NCI-H2196 treated with DMSO at 0.1 percent for 48 hours (cell line): Measurements from ENCODE around the gene FGGY.
"Not testable (repeated sequence)": the region's sequence is repeated elsewhere in the genome, so short reads cannot be mapped to it uniquely, and the experiment has no call there.

Source experiments
- DNase-seq: peaks from one replicate; lab custom pipeline; 2025; ENCODE audit not compliant: unreplicated experiment; lab: John Stamatoyannopoulos, UW

Gene FGGY

DNA sequence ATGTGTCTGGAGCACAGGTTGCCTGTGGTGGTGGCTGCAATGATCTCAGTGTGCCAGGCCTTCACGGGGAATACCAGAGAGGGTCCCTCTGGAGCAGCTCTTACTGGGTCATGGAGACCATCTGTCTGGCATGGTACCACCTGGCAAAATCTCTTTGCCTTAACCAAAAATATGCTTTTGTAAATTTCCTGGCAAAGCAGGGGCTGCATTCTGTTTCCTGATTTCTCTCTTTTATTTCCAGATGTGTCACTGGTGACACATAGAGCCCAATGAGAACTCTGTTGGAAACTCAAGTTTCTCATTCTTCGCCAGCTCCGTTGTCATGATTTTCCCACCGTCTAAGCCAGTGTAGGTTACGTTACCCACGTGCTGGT, 136.5 kb downstream of the FGGY start:
- no peak for DNase-seq

DNA sequence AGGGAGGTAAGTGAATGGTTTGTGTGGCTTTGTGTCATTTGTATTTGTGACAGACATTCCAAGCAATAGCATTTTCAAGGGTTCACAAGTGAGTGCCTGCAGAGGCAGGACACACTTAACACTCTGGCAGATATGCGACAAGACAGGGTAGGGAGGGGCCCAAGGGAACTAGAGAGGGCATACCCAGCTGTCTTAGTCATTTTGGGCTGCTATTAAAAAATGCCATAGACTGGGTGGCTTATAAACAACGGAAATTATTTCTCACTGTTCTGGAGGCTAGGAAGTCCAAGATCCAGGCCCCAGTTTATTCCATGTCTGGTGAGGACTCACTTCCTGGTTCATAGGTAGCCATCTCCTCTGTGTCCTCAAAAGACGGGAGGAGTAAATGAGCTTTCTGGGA, 137.4 kb downstream of the FGGY start:
- no peak for DNase-seq

DNA sequence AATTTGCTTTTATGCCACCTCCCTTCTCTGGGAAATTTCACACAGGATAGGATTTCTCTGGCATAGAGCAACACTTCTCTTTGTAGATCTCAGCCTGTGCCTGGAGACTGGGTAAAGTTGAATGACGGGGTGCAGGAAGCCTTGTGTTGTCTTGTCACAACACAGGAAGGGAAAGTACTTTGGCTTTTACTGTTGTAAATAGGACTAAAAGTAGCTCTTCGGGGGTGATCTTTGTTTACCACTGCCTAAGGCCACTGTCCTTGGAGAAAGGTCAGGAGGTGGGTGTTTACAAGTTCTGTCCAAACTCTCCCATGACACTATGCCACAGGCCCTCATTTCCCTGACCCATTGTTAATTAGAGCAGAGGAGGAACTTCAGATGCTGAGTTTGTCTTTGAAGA, 139.7 kb downstream of the FGGY start:
- DNase-seq: no peak

DNA sequence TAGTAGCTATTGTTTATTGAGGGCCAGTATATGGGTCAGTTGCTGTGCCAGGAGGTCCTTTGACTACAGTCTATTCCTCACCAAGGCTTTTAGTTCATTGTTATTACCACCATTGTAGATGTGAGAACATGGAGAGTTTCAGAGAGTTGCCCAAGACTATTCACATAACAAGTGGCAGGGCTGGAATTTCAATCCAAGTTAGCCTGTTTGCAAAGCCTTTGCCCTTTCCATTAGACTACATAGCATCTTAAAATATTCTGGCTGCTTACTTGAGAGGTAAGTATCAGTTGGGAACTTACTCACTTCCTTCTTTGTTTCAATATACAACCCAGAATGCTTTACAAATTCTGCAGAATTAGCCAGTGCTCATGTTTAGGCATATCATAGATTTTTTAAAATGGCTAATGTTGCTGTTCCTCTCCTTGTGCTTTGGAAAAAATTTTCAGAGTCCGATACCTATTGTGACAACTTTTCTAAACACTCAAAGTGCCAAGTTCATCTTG, 141.2 kb downstream of the FGGY start:
- DNase-seq: no peak

DNA sequence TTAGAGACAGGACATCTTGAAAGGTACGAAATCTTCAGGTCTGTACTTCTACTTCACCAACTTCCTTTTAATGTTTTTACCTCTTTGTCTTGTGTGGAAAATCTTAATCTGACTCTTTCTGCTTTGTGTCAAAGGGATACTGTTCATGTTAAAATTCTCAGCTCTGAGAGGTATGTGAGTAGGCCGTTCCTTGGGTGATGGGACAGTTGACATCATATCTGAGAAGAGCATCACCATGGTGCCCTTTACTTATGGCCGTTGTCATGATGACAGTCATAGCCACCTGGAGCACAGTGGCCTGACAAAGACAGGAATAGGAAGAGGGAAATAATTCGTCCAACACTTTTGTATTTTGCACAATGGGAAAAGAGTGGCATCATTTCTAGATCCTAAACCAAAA, 145.6 kb downstream of the FGGY start:
- no peak for DNase-seq

DNA sequence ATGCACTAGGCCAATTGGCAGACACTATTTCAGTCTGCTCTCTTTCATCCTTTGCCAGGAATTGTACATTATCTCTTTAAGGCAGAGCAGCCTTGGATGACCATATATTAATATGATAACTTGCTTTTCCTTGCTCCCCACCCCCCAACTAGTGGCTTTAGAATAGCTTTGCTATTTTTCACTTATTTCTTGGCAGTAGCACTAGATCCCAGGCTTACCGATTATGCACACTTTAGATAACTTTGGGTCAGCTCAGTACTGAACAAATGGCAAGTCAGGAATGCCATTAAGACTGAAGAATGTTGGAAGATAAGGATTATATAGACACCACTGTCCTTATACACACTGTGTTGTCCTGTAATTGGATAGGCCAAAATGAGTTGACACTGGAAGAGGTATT, 146.4 kb downstream of the FGGY start:
- DNase-seq: no peak

DNA sequence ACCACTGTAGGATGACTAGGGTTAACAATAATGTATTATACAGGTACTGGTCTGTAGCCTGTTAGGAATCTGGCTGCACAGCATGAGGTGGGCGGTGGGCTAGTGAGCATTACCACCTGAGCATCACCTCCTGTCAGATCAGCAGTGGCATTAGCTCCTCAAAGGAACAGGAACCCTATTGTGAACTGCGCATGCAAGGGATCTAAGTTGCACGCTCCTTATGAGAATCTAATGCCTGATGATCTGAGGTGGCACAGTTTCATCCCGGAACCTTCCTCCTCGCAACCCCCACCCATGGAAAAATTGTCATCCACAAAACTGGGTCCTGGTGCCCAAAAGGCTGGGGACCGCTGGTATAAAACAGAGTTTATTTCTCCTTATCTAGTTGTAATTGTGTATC, 147.6 kb downstream of the FGGY start:
- DNase-seq: no peak

DNA sequence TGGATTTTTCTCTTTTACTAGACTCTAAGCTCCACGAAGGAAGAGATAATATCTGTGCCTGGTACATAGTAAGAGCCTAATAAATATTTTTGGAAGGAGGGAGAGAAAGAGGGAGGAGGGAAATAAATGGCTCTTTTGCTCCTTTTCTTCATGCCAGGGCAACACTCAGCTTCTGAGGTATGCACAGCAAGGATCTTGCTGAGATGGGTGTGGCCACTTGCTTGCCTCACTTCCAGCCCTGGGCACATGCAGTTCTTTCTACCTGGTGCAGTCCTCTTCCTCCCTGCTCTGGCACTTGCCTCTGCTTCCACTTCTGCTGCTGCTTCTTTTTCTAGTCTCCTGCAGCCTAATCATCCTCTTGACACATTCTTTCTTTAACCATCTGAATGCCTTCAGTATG, 148.1 kb downstream of the FGGY start:
- no peak for DNase-seq

DNA sequence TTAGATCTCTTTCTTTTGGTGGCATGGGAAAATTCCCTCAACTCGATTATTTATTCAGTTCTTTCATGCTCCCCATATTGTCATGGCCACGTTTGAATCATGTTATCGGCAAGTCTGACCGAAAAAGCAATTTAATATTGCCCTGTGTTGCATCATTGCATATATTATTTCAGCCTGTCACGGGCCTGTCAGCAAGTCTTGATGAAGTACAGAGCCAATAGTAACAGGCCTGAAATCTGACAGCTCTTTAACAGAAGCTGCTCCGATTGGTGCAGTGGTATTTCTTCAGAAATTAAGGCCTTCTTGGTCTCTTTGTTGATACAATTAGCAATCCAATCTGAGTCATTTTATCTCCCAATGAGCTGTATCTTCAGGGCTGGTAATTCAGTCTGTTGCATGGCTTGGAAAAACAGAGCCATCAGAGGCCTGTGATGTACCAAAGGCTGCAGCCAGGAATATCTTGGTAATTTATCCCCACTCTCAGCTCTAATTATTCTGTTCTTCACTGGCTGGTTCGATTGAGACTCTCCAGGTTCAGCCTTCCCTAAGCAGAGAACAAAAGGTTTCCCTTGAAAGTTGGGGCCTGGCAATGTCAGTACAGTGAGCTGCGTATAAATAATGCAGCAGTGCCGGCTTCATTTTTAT, 149.5 kb downstream of the FGGY start:
- DNase-seq: no peak

DNA sequence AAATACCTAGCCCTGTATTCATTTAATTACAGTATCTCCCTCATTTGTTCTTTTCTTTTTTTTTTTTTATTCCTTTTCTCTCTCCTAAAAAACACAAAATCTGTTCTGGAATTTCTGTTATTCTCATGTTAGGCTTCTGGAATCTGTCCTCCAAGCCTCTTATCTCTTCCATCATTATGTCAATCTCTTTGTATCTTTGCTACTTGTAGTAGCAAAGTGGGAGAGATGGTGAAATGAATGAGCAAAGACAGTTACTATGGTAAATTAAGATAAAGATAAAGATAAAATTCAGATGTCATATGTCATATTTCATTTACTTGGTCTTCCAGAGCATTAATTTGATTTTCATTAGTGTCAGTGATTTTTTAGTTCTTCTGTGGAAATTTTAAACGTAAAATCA, 155.1 kb downstream of the FGGY start:
- DNase-seq: no peak

DNA sequence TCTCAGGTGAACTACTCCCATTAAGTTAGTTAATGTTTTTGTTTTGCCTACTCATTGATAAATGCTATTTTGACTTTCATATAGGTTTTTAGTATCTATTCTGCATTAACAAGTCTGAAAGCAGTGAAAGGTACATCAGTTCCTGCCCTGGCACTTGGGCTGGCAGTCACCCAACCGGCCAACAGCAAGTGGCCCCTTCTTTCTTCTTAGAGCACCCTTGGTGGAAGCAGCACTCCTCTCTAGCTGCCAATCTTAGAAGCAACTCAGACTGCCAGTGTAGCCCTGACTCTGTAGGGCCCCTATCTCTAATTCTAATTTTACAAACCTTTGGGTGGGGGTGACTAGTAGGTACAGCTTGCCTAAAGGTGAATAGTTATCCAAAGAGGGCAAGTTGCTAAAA, 155.7 kb downstream of the FGGY start:
- DNase-seq: no peak

DNA sequence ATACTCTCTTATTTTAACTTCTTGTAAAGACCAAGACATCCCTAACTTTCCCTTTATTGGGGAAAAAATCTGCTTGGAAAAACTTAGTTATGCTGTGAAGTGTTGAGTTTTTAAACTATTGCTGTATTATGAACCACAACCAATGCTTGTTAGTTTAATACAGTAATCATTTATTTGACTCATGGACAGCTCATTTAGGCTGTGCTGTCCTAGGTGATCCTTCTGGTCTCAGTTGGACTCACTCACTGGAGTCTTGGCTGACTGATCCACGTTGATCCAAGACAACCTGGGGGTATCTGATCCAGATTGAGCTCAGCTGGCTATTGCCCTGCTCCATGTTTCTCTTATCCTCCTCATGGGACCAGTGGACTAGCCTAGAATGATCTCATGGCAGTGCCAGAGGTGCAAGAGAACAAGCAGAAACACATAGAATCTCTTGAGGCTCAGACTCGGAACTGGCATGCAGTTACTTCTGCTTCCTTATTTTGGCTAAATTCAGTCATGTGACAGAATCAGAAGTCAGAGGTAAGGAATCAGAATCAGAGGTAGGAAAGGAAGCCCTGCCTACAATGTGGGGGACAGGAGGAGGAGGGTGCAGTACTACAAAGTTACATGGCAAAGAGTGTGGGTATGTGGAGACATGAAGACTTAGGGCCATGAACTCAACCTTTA, 156.5 kb downstream of the FGGY start:
- DNase-seq: no peak

DNA sequence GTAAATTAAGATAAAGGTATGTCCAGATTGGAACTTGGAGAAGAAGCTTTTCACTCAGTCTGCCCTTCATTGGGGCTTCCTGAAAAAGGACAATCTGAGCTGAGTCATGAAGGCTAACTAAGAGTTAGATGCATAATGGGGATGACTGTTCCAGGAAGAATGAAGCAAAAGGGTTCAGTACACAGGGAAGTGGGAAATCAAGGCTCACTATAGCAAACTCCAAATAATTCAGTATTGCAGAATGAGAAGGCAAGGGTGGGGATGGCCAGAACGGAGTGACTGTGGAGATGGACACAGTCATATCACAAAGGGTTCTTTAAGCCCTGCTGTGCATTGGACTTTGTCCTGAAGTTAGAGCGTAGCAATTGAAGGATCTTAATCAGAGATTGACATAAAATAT, 158.3 kb downstream of the FGGY start:
- DNase-seq: no peak

DNA sequence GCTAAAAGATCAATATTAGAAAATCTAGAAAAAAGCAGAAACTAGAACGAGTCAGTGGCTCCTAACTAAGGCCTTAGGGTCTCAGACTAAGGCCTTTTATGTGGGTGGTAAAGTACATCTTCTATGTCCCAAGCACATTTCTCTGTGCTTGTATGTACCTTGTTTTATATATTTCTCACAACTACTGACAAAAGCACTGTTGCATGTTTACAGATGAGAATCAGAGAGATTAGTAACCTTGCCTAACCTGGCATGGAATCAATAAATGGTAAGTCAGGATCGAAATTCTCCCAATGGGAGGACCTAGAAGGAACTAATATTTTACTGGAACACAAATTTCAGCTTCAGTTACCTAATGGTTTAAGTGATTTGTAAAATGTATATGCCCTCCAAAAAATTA, 160.9 kb downstream of the FGGY start:
- no peak for DNase-seq

DNA sequence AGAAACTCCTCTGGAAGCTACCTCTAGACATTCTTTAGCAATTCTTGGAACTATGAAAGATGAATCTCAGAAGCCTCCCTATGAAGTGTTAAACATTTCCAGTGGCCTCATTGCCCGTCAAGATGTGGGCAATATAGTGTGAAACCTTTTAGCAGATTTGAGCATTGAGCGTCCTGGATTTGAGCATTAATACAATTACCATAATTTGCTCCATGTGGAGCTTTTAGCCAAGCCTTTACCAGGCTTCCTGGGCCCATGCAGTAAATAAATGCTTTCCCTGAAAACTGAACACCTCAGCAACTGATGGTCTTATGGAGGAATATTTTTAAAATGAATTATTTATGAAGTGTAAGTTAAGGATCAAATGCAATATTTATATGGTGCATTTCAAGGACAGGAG, 162.0 kb downstream of the FGGY start:
- DNase-seq: no peak

DNA sequence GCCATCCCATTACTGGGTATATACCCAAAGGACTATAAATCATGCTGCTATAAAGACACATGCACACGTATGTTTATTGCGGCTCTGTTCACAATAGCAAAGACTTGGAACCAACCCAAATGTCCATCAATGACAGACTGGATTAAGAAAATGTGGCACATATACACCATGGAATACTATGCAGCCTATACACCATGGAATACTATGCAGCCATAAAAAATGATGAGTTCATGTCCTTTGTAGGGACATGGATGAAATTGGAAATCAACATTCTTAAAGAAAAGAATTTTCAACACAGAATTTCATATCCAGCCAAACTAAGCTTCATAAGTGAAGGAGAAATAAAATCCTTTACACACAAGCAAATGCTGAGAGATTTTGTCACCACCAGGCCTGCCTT, 166.0 kb downstream of the FGGY start:
- not testable (repeated sequence) for DNase-seq

DNA sequence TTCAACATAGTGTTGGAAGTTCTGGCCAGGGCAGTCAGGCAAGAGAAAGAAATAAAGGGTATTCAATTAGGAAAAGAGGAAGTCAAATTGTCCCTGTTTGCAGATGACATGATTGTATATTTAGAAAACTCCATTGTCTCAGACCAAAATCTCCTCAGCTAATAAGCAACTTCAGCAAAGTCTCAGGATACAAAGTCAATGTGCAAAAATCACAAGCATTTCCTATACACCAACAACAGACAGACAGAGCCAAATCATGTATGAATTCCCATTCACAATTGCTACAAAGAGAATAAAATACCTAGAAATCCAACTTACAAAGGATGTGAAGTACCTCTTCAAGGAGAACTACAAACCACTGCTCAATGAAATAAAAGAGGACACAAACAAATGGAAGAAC, 168.6 kb downstream of the FGGY start:
- not testable (repeated sequence) for DNase-seq

DNA sequence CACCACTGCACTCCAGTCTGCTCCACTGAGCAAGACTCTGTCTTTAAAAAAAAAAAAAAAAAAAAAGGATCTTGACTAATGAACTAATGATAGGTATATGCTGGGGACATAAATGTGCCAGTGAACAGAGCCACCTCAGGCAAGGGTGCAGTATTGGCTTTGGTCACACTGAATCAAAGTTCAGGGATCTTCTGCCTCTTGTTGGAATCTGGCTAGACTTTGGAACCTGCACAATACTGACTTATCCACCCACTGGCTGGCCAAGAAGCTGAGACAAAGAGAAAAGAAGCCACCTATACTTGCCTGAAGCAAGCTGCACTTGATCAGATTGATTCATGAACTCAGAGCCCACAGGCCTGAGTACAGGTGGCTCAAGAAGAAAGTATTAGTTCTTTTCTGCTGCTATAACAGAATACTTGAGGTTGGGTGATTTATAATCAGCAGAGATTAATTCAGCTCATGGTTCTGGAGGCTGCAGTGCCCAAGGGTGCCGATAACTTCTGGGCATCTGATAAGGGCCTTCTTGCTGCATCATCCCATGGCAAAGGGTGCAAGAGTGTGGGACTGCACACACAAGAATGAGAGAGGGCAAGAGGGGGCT, 172.0 kb downstream of the FGGY start:
- DNase-seq: no peak

DNA sequence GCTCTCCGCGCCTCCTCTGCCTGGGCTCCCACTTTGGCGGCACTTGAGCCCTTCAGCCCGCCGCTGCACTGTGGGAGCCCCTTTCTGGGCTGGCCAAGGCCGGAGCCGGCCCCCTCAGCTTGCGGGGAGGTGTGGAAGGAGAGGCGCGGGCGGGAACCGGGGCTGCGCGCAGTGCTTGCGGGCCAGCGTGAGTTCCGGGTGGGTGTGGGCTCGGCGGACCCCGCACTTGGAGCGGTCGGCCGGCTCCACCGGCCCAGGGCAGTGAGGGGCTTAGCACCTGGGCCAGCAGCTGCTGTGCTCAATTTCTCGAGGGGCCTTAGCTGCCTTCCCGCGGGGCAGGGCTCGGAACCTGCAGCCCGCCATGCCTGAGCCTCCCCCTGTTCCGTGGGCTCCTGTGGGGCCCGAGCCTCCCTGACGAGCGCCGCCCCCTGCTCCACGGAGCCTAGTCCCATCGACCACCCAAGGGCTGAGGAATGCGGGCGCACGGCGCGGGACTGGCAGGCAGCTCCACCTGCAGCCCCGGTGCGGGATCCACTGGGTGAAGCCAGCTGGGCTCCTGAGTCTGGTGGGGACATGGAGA, 175.2 kb downstream of the FGGY start:
- not testable (repeated sequence) for DNase-seq

DNA sequence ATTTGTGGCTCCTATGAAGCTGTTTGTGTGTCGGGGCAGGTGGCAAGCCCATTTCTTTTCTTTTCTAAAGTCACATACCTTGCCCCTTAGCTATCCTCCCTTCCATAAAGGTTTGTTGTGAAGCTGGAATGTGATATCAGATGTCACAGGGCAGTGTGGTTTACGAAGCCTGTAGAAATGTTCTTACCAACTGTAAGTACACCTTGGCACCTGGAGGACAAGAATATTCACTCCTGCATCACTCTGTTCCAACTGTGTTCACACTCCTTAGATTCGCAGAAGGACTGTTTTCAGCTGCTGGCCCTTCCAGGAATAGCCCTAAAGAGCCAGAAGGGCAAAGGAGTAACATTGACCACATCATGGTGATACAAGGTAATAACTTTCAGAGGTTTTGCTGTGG, 176.9 kb downstream of the FGGY start:
- no peak for DNase-seq

DNA sequence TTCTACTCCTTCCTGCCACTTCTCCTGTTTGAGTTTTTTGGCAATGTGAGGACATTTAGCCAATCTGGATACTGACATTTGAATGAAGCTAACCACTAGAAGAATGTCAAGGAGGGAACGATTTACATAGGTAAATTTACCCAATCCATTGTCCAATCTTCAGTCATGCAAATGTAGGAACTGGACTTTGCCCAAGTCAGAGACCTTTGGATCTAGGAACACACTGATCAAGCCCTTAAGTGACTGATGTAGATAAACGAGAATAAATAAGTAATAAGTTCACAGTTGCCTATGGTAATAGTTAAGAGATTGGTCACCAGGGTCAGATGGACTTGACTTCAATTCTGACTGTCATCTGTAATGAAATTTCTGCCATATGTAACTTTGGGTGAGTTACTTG, 177.6 kb downstream of the FGGY start:
- no peak for DNase-seq

DNA sequence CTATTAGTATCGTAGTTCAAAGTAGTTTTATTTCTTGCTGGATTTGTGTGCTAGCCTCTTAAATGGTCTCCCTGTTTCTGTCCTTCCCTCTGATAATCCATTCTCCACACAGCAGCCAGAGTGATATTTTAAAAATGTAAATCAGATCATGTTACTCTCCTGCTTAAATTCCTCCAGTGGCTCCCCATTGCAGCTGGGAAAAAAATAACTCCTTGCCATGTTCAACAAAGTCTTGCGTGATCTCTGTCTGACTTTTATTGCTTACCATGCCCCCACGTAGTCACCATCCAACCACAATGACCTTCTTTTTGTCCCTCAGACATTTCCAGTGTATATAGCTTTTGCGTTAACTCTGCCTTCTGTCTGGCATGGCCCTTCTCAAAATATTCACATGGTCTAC, 178.8 kb downstream of the FGGY start:
- no peak for DNase-seq
